ENCODE results near the gene LAMA1.

DNA sequence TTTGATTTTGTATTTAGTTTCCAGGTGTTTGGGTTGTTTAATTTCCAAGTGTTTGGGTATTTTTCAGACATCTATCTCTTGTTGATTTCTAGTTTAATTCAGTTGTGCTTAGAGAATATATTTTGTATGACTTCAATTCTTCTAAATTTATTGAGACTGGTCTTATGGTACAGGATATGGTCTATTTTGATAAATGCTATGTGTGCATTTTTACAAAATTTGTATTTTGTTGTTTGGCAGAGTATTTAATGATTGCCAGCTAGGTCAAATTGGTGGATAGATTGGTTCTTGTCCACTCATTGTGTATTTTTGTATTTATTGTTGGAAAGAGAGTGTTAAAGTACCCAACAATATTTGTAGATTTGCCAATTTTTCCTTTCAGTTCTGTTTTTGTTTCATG lies 23.7 kb upstream of the LAMA1 start:
- TF ChIP-seq, protein P1, sequence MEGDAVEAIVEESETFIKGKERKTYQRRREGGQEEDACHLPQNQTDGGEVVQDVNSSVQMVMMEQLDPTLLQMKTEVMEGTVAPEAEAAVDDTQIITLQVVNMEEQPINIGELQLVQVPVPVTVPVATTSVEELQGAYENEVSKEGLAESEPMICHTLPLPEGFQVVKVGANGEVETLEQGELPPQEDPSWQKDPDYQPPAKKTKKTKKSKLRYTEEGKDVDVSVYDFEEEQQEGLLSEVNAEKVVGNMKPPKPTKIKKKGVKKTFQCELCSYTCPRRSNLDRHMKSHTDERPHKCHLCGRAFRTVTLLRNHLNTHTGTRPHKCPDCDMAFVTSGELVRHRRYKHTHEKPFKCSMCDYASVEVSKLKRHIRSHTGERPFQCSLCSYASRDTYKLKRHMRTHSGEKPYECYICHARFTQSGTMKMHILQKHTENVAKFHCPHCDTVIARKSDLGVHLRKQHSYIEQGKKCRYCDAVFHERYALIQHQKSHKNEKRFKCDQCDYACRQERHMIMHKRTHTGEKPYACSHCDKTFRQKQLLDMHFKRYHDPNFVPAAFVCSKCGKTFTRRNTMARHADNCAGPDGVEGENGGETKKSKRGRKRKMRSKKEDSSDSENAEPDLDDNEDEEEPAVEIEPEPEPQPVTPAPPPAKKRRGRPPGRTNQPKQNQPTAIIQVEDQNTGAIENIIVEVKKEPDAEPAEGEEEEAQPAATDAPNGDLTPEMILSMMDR (conservative IDR thresholded peaks at IDR 0.05), result no peak
- no peak for TF ChIP-seq ZFX (IDR thresholded peaks at IDR 0.05)
